GM10266 (cell line): ENCODE results near the gene ROBO2.

Experiments
- DNase-seq: peaks from one replicate; pipeline ENCODE4 v3.0.0; 2012; ENCODE audit errors: extremely low spot score
- TF ChIP-seq, protein P1 (sequence below): IDR thresholded peaks from 2 replicates; pipeline ENCODE4 v1.5.1; 2012; ENCODE audit warnings: mild to moderate bottlenecking, low read depth; ENCODE audit not compliant: control insufficient read depth, insufficient read depth; ENCODE audit errors: missing control alignments

The ROBO2 gene

DNA sequence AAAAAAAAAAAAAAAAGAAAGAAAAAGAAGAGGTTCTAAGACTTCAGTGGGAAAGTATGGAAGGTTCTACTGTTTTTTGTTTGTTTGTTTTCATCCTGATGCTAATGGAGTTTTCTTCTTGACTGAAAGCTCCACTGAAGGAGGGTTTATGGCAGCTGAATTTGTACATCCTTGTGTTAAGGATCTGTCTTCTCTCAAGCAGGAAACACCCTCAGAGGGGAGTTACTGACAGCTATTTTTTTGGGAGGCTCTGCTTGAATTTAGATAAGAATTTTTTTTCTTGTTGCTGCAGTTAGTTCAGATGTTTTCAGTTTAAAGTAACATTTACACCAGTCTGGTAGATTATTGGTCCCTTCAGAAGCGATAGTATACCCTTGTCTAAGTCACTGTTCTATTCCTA is 325.3 kb downstream of the ROBO2 start:
- DNase-seq = no peak
- TF ChIP-seq, protein P1, sequence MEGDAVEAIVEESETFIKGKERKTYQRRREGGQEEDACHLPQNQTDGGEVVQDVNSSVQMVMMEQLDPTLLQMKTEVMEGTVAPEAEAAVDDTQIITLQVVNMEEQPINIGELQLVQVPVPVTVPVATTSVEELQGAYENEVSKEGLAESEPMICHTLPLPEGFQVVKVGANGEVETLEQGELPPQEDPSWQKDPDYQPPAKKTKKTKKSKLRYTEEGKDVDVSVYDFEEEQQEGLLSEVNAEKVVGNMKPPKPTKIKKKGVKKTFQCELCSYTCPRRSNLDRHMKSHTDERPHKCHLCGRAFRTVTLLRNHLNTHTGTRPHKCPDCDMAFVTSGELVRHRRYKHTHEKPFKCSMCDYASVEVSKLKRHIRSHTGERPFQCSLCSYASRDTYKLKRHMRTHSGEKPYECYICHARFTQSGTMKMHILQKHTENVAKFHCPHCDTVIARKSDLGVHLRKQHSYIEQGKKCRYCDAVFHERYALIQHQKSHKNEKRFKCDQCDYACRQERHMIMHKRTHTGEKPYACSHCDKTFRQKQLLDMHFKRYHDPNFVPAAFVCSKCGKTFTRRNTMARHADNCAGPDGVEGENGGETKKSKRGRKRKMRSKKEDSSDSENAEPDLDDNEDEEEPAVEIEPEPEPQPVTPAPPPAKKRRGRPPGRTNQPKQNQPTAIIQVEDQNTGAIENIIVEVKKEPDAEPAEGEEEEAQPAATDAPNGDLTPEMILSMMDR = no peak

DNA sequence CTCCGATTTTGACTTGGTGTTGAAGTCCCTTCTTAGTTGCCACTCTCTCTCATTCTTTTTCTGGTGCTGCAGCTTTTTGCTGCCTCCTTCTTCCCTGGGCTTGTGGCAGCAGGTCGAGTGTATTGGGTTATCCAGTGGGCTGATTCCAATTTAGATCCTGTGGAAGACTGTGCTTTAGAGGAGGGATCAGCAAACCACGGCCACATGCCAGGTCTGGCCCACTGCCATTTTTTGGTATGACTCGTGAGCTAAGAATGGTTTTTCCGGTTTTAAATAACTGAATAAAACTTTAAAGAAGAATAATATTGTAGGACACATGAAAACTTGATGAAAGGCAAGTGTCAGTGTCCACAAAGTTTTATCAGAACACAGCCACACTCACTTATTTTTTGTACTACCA is 330.5 kb downstream of the ROBO2 start:
- TF ChIP-seq, protein P1 = no peak
- no peak for DNase-seq

DNA sequence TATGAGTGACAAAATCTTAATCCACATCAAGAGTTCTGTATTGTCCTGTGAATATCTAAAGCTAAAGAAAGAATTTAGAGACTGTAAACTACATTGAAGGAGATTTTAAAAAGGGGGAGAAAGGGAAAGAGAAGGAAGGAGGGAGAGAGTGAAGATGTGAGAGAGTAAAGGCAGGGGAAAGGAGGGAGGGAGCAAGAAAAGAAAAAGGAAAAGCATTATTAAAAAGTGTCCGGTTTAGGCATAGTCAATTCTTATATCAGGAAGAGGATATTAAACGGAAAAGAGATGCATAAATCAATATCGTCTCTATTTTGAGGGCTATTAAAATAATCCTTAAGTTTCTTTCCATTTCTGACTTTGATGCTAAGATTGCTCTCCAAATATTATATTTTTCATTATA is 332.1 kb downstream of the ROBO2 start:
- DNase-seq = no peak
- TF ChIP-seq, protein P1 = no peak

GRCh38 chr3:77372634-77373346 is 332.9 kb downstream of the ROBO2 start:
- TF ChIP-seq, protein P1 = no peak
- no peak for DNase-seq

- TF ChIP-seq, protein P1 = no peak
- DNase-seq = no peak
Observed at GRCh38 chr3:77373619-77374018, 333.7 kb downstream of the ROBO2 start.

GRCh38 chr3:77376511-77376910 is 336.6 kb downstream of the ROBO2 start:
- TF ChIP-seq, protein P1 = no peak

GRCh38 chr3:77377717-77378116 is 337.8 kb downstream of the ROBO2 start:
- DNase-seq = no peak
- TF ChIP-seq, protein P1 = no peak

More at GRCh38 chr3:77376511-77376910, 336.6 kb downstream of the ROBO2 start:
- DNase-seq = no peak
